ENCODE results near the gene CFB. TPM values are rescaled to one million over a fixed set of nuclear protein-coding genes. Genes with fewer than 3 reads are reported as not detected.

Gene CFB
- total and polyA plus RNA-seq, 9 of the 15 experiments (the other 6 are each of a cell fraction or from before 2014, with no cell fraction given): 0.08 to 0.91 (median 0.22) TPM; not detected in 4

DNA sequence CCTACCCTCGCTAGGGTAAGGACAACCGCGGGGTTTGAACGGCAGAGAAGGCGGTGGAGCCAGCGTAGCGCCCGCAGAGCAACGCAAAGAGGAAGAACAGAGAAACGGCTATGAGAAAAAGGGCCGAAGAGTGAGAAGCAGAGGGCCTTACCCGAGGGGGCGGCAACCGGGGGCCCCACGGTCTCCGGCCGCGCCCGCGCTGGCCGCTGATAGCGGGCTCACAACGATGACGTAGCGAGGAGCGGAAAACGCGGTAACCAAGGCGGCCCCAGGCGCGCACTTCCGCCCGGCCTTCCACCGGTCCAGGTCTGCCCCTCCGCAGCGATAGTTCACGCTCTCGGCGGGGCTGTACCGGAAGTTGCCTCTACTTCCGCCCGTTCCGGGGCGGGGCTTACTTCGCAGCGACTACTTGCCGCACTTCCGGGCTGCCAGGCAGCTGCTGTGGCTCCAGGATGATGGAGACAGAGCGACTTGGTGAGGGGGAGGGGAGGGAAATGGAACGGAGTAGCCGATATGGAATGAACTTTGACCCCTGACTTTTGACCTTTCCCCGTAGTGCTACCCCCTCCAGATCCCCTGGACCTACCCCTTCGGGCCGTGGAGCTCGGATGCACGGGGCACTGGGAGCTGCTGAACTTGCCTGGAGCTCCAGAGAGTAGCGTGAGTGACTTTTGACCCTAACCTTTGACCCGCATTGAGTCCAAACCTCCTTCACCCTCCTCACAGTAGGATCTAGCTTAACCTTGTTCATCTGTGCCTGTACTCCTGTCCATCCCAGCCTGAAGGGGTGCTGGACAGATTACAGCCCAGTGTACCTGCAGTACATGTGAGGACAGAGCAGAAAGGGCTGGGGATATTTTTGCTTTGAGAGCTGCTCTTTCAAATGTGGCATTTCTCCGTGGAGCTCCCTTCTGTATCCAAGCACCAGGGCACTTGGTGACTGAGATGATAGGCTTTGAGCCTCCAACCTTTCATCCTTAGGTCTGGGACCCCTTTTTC, 13.1 kb downstream of the CFB start, which contains the start of the genes NELFE and SKIC2 (continued):
- 0 out of 2 replicates have a peak, but pooled peaks have one; percentile 46 for TF ChIP-seq IFI16 (CRISPR knock-in tag; IDR thresholded peaks at IDR 0.05)
- no peak for TF ChIP-seq ZNF184 (CRISPR knock-in tag; IDR thresholded peaks at IDR 0.05)
- TF ChIP-seq, protein P1, sequence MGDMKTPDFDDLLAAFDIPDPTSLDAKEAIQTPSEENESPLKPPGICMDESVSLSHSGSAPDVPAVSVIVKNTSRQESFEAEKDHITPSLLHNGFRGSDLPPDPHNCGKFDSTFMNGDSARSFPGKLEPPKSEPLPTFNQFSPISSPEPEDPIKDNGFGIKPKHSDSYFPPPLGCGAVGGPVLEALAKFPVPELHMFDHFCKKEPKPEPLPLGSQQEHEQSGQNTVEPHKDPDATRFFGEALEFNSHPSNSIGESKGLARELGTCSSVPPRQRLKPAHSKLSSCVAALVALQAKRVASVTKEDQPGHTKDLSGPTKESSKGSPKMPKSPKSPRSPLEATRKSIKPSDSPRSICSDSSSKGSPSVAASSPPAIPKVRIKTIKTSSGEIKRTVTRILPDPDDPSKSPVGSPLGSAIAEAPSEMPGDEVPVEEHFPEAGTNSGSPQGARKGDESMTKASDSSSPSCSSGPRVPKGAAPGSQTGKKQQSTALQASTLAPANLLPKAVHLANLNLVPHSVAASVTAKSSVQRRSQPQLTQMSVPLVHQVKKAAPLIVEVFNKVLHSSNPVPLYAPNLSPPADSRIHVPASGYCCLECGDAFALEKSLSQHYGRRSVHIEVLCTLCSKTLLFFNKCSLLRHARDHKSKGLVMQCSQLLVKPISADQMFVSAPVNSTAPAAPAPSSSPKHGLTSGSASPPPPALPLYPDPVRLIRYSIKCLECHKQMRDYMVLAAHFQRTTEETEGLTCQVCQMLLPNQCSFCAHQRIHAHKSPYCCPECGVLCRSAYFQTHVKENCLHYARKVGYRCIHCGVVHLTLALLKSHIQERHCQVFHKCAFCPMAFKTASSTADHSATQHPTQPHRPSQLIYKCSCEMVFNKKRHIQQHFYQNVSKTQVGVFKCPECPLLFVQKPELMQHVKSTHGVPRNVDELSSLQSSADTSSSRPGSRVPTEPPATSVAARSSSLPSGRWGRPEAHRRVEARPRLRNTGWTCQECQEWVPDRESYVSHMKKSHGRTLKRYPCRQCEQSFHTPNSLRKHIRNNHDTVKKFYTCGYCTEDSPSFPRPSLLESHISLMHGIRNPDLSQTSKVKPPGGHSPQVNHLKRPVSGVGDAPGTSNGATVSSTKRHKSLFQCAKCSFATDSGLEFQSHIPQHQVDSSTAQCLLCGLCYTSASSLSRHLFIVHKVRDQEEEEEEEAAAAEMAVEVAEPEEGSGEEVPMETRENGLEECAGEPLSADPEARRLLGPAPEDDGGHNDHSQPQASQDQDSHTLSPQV (IDR thresholded peaks at IDR 0.05): peak; percentile 99
- peak; percentile 95 for TF ChIP-seq HCFC1 (IDR thresholded peaks at IDR 0.05; ENCODE audit: low read depth, low read length)
- TF ChIP-seq DIDO1 (tag; IDR thresholded peaks at IDR 0.05; ENCODE audit: low read depth): peak; percentile 78
- peak in 1 of 2 experiments; percentile 66; a peak in 2 of 4 replicates for TF ChIP-seq ARNT (IDR thresholded peaks at IDR 0.05)
- TF ChIP-seq ARID1B (IDR thresholded peaks at IDR 0.05): peak; percentile 63
- TF ChIP-seq ZNF780A (CRISPR knock-in tag; IDR thresholded peaks at IDR 0.05): no peak
- TF ChIP-seq, protein P2, sequence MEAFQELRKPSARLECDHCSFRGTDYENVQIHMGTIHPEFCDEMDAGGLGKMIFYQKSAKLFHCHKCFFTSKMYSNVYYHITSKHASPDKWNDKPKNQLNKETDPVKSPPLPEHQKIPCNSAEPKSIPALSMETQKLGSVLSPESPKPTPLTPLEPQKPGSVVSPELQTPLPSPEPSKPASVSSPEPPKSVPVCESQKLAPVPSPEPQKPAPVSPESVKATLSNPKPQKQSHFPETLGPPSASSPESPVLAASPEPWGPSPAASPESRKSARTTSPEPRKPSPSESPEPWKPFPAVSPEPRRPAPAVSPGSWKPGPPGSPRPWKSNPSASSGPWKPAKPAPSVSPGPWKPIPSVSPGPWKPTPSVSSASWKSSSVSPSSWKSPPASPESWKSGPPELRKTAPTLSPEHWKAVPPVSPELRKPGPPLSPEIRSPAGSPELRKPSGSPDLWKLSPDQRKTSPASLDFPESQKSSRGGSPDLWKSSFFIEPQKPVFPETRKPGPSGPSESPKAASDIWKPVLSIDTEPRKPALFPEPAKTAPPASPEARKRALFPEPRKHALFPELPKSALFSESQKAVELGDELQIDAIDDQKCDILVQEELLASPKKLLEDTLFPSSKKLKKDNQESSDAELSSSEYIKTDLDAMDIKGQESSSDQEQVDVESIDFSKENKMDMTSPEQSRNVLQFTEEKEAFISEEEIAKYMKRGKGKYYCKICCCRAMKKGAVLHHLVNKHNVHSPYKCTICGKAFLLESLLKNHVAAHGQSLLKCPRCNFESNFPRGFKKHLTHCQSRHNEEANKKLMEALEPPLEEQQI (IDR thresholded peaks at IDR 0.05): no peak
- TF ChIP-seq ZNF174 (CRISPR knock-in tag; IDR thresholded peaks at IDR 0.05): 0 out of 2 replicates have a peak, but pooled peaks have one; percentile 47
- TF ChIP-seq LEF1 (IDR thresholded peaks at IDR 0.05): peak; percentile 69
- TF ChIP-seq HNRNPK (IDR thresholded peaks at IDR 0.05; ENCODE audit: low read depth, low read length, poor library complexity, severe bottlenecking): no peak
- TF ChIP-seq ZKSCAN1 (IDR thresholded peaks at IDR 0.05; ENCODE audit: low read depth, low read length): no peak
- peak; percentile 97 for TF ChIP-seq HNRNPLL (IDR thresholded peaks at IDR 0.05; ENCODE audit: low read depth, low read length, poor library complexity, severe bottlenecking)
- no peak for TF ChIP-seq SP2 (IDR thresholded peaks at IDR 0.05; ENCODE audit: extremely low read depth, low read depth, low read length, poor library complexity, severe bottlenecking)
- TF ChIP-seq FOXK1 (CRISPR knock-in tag; IDR thresholded peaks at IDR 0.05; ENCODE audit: borderline replicate concordance): peak; percentile 21; the same call in 1 of the 2 replicates
- TF ChIP-seq BRD9 (IDR thresholded peaks at IDR 0.05; ENCODE audit: low read depth, partially characterized antibody): peak; percentile 38
- no peak for TF ChIP-seq ETS2 (tag; IDR thresholded peaks at IDR 0.05; ENCODE audit: borderline replicate concordance, poor library complexity, severe bottlenecking)
- TF ChIP-seq HMG20B (CRISPR knock-in tag; IDR thresholded peaks at IDR 0.05): no peak
- peak; percentile 98 for TF ChIP-seq ATF7 (IDR thresholded peaks at IDR 0.05)
- peak; percentile 62; the same call in 1 of the 2 replicates for TF ChIP-seq PHB (CRISPR knock-in tag; IDR thresholded peaks at IDR 0.05)
- no peak for TF ChIP-seq ZNF408 (CRISPR knock-in tag; IDR thresholded peaks at IDR 0.05; ENCODE audit: low read depth)
